Naive thymus-derived CD8-positive, alpha-beta T cell (primary cell): Measurements from ENCODE around the gene ZNF716. TPM values are rescaled to one million over a fixed set of nuclear protein-coding genes. Genes with fewer than 3 reads are reported as not detected.
A peak's percentile ranks its signal among the peaks of the same experiment; 100 is the strongest.
"Not testable (repeated sequence)": the region's sequence is repeated elsewhere in the genome, so short reads cannot be mapped to it uniquely, and the experiment has no call there.

ENCODE experiments used
- ATAC-seq, 2 donors: fragments of 150-1000 bp; cut with Tn5 transposase in 1 of 2; sonication (Bioruptor Pico), chemical (Tn5 transposase) in 1 of 2; 1 replicate in 1 of 2; 2 replicates in 1 of 2; pipeline ENCODE4 v1.10.0; 2021; ENCODE audit warnings: mild to moderate bottlenecking in 2 of 2, moderate library complexity in 2 of 2
- POLR2A ChIA-PET: fragments of 350-600 bp; sonication (Branson Sonifier 250); formaldehyde crosslinking; loops from one replicate; lab custom pipeline; 2021; ENCODE audit warnings: antibody characterized with exemption; lab: Charles Lee
- DNase-seq, 10 donors: peaks; one replicate each; pipeline versions ENCODE4 v3.0.0 to v3.0.0-alpha.2; 2020 to 2022
- H3K27ac Mint-ChIP-seq, 10 donors: one replicate each; pipeline ENCODE4 v1.8.0; 2020 to 2022; ENCODE audit warnings: mild to moderate bottlenecking in 10 of 10, mixed read lengths in 10 of 10, moderate library complexity in 4 of 10, inconsistent platforms in 1 of 10
- H3K27me3 Mint-ChIP-seq, 5 donors: one replicate each; pipeline ENCODE4 v1.8.0; 2021 to 2022; ENCODE audit warnings: mixed read lengths in 5 of 5
- H3K36me3 Mint-ChIP-seq, 3 donors: one replicate each; pipeline ENCODE4 v1.8.0; 2020 to 2022; ENCODE audit warnings: mixed read lengths in 3 of 3, mild to moderate bottlenecking in 2 of 3, inconsistent platforms in 1 of 3
- H3K4me1 Mint-ChIP-seq, 4 donors: one replicate each; pipeline ENCODE4 v1.8.0; 2021 to 2022; ENCODE audit warnings: mixed read lengths in 4 of 4
- H3K4me3 Mint-ChIP-seq, 10 donors: one replicate each; pipeline ENCODE4 v1.8.0; 2020 to 2022; ENCODE audit warnings: mild to moderate bottlenecking in 10 of 10, mixed read lengths in 10 of 10, moderate library complexity in 6 of 10, inconsistent platforms in 1 of 10
- H3K9me3 Mint-ChIP-seq, 9 donors: one replicate each; pipeline ENCODE4 v1.8.0; 2020 to 2022; ENCODE audit warnings: mixed read lengths in 9 of 9, mild to moderate bottlenecking in 3 of 9, inconsistent platforms in 1 of 9, moderate library complexity in 1 of 9
- polyA plus RNA-seq, 3 donors: library from polyadenylated mRNA; unstranded; fragments of 300-500 nt; fragmentation: Illumina TruSeq; gene quantifications; one replicate each; pipeline ENCODE4 v1.2.3, GENCODE V29; 2021
- total RNA-seq, 8 experiments: library from RNA in 2 of 8; stranded (reverse) in 2 of 8; gene quantifications; one replicate each; pipeline ENCODE4 v1.2.3 and lab custom pipeline; 2021 to 2026

Gene ZNF716
- total RNA-seq: not detected
- polyA plus RNA-seq: not detected
- total RNA-seq (lab: John Stamatoyannopoulos, UW): 0 reads per million in 6 experiments

DNA sequence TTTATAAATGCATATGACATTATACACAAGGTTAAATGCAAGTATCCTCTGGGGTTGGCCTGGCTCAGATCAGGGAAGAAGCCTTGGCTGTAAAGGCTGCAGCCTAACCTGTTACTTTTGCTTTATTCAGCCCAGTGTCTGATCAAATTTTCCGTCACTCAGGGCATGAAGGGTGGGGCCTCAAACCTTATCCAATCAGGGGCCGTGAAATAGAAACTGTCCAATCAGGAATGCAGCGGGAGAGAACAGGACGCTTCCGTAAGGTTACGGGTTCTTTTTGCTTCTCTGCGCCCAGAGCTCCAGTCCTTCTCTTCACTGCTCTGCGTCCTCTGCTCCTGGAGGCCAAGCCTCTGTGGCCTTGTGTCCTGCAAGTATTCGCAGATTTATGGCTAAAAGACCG, at the start of gene ZNF716:
Gene ZNF716 (plus strand): TSS at position 274 of the 400 bp plus-strand sequence. CDS start 112 bp downstream, at position 386.
- DNase-seq (no peak), ATAC-seq (no peak)
- POLR2A ChIA-PET: no interaction called here
- Mint-ChIP-seq H3K9me3 (peaks cover 0 to 63% (median 22%) of the 10 kb centered on the region in 9 donors), H3K36me3 (no peaks in the 10 kb centered on the region), H3K4me3 (no peak within 1 kb of the TSS), H3K4me1 (no peaks in the 10 kb centered on the region), H3K27me3 (no peaks in the 10 kb centered on the region), H3K27ac (no peak within 1 kb of the TSS)

- peaks cover 0 to 33% (median 1%) of the 10 kb centered on the region in 3 donors for H3K36me3 Mint-ChIP-seq
- ATAC-seq: no peak
- no peak overlapping the region for H3K27ac Mint-ChIP-seq
- no peaks in the 10 kb centered on the region for H3K4me1 Mint-ChIP-seq
- POLR2A ChIA-PET: no interaction called here
- no peak overlapping the region for H3K4me3 Mint-ChIP-seq
- DNase-seq: no peak
- H3K9me3 Mint-ChIP-seq: peaks cover 4 to 67% (median 29%) of the 10 kb centered on the region in 9 donors
- H3K27me3 Mint-ChIP-seq: no peaks in the 10 kb centered on the region
These were observed 49.3 kb upstream of the ZNF716 start for GRCh38 chr7:57400531-57401155.

GRCh38 chr7:57403051-57403450, 46.9 kb upstream of the ZNF716 start:
- H3K4me1 Mint-ChIP-seq, POLR2A ChIA-PET, DNase-seq, H3K27ac Mint-ChIP-seq, ATAC-seq, H3K27me3 Mint-ChIP-seq, H3K4me3 Mint-ChIP-seq: not testable (repeated sequence)
- Mint-ChIP-seq H3K36me3 (peaks cover 0 to 31% (median 0%) of the 10 kb centered on the region in 3 donors), H3K9me3 (peaks cover 9 to 60% (median 32%) of the 10 kb centered on the region in 9 donors)

DNA sequence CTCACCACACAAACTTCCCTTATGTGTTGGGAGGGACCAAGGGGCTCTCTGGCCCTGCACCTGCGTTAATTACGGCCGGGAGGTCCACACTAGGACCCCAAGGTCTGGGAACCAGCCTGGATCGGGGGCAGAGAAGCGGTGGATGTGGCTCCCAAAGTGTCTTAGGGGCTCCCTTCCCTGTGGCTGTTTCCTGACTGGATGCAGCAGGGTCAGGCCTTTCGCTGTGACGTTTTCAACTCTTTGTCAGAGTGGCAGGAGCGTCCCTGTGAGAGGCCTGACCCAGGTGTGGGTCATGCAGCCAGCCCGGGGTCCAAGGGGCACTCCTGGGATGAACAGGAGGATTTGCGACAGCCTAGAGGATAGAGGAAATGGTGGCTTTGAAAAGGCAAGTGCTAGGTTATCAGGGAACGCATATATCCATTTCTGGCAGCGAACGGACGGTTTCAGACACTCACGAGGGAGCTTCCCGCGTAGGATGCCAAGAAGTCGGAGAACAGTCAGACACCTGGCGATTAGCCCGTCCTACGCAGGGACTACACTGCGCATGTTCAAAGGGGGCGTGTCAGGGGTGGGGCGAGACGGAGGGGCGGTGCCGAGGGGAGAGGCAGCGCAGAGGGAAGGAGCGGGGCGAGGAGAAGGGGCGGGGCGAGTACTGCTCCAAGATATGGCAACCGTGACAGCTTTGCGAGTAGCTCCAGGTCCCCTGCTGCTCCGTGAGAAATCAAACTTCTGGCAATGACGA, 46.2 kb upstream of the ZNF716 start:
- ATAC-seq (no peak), DNase-seq (no peak)
- H3K9me3 Mint-ChIP-seq: peaks cover 9 to 65% (median 33%) of the 10 kb centered on the region in 9 donors
- POLR2A ChIA-PET: no interaction called here
- no peaks in the 10 kb centered on the region for H3K4me1 Mint-ChIP-seq
- peak overlapping the region in 1 of 10 donors; percentile 8 for H3K4me3 Mint-ChIP-seq
- peaks cover 0 to 31% (median 0%) of the 10 kb centered on the region in 3 donors for H3K36me3 Mint-ChIP-seq
- H3K27me3 Mint-ChIP-seq: no peaks in the 10 kb centered on the region
- H3K27ac Mint-ChIP-seq: no peak overlapping the region

GRCh38 chr7:57404343-57404966, 45.5 kb upstream of the ZNF716 start:
- Mint-ChIP-seq H3K36me3 (peaks cover 0 to 34% (median 0%) of the 10 kb centered on the region in 3 donors), H3K27me3 (no peaks in the 10 kb centered on the region), H3K9me3 (peaks cover 11 to 68% (median 36%) of the 10 kb centered on the region in 9 donors), H3K27ac (no peak overlapping the region), H3K4me1 (no peaks in the 10 kb centered on the region), H3K4me3 (no peak overlapping the region)
- POLR2A ChIA-PET: no interaction called here
- DNase-seq (no peak), ATAC-seq (no peak)

DNA sequence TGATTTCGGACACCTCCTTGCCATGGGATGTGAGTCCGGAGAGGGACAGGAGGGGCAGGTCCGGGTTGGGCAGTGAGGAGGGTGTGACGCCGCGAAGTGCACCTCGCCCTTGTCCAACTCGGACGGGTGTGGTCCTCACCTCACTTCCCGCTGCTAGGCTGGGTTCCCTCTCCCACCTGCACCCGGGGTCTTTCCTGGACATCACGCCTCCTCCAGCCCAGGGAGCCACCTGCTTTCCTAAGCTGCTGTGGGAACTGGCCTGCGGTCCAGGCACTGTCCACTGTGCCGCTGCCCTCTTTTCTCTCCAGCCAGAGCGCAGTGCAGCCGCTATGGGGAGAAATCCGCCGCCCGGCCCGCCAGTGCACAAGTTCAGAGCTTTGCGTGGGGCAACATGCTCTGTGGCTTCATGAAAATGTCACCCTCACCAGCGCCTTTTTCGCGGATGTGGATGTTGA, 45.0 kb upstream of the ZNF716 start:
- no peaks in the 10 kb centered on the region for H3K27me3 Mint-ChIP-seq
- DNase-seq (no peak), ATAC-seq (no peak)
- POLR2A ChIA-PET: no interaction called here
- H3K36me3 Mint-ChIP-seq: peaks cover 0 to 34% (median 0%) of the 10 kb centered on the region in 3 donors
- H3K4me3 Mint-ChIP-seq: no peak overlapping the region
- peaks cover 12 to 70% (median 37%) of the 10 kb centered on the region in 9 donors for H3K9me3 Mint-ChIP-seq
- H3K27ac Mint-ChIP-seq: no peak overlapping the region
- no peaks in the 10 kb centered on the region for H3K4me1 Mint-ChIP-seq

DNA sequence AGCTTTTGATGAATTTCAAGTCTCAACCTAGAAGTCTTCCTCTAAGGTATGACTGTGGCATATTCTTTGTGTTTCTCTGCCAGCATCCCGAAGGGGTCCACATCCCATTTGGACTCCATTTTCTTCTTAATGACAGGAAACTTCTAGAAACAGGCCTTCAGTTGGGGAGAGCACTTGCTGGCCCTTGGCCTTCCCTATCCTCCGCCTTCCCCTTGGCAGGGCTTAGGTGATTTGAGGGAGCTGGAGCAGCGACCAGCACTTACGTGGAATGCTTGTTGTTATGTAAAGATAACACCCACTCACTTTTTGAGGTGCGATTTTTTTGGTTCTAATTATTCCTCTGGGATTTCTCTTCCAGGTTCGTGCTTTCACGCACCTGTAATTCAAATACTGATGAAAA, 42.9 kb upstream of the ZNF716 start:
- Mint-ChIP-seq H3K9me3 (peaks cover 10 to 78% (median 36%) of the 10 kb centered on the region in 9 donors), H3K4me3 (no peak overlapping the region), H3K27ac (no peak overlapping the region), H3K4me1 (no peaks in the 10 kb centered on the region), H3K27me3 (no peaks in the 10 kb centered on the region), H3K36me3 (peaks cover 0 to 38% (median 0%) of the 10 kb centered on the region in 3 donors)
- POLR2A ChIA-PET: no interaction called here
- DNase-seq: no peak
- ATAC-seq: no peak

DNA sequence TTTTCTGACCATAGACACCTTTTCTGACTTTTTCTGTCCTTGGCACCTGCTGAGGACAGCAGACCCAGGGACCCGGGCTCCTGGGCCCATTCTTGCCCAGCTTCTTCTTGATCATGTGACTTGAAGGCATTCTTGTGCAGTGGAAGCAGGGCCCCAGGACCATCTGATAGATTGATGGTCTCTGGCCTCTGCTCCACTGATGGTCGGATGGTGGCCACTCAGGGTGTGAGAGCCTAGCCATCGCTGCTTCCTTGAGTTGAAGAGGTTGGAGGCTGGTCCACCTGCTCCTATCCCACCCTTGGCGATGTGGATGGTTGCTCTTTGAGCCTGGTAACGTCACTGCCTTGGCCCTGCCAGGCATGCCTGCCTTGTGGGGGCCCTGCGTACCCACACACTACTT, 37.8 kb upstream of the ZNF716 start:
- ATAC-seq (no peak), DNase-seq (no peak)
- H3K4me3 Mint-ChIP-seq: no peak overlapping the region
- peaks cover 3 to 40% (median 15%) of the 10 kb centered on the region in 9 donors for H3K9me3 Mint-ChIP-seq
- POLR2A ChIA-PET: no interaction called here
- H3K27ac Mint-ChIP-seq: no peak overlapping the region
- H3K36me3 Mint-ChIP-seq: peaks cover 0 to 10% (median 0%) of the 10 kb centered on the region in 3 donors
- H3K27me3 Mint-ChIP-seq: no peaks in the 10 kb centered on the region
- H3K4me1 Mint-ChIP-seq: no peaks in the 10 kb centered on the region

- ATAC-seq (no peak), DNase-seq (no peak)
- POLR2A ChIA-PET: no interaction called here
- peaks cover 0 to 10% (median 0%) of the 10 kb centered on the region in 3 donors for H3K36me3 Mint-ChIP-seq
- H3K27me3 Mint-ChIP-seq: no peaks in the 10 kb centered on the region
- no peak overlapping the region for H3K4me3 Mint-ChIP-seq
- H3K27ac Mint-ChIP-seq: no peak overlapping the region
- H3K9me3 Mint-ChIP-seq: peaks cover 3 to 40% (median 15%) of the 10 kb centered on the region in 9 donors
- no peaks in the 10 kb centered on the region for H3K4me1 Mint-ChIP-seq
These were observed 37.4 kb upstream of the ZNF716 start for GRCh38 chr7:57412618-57413017.

DNA sequence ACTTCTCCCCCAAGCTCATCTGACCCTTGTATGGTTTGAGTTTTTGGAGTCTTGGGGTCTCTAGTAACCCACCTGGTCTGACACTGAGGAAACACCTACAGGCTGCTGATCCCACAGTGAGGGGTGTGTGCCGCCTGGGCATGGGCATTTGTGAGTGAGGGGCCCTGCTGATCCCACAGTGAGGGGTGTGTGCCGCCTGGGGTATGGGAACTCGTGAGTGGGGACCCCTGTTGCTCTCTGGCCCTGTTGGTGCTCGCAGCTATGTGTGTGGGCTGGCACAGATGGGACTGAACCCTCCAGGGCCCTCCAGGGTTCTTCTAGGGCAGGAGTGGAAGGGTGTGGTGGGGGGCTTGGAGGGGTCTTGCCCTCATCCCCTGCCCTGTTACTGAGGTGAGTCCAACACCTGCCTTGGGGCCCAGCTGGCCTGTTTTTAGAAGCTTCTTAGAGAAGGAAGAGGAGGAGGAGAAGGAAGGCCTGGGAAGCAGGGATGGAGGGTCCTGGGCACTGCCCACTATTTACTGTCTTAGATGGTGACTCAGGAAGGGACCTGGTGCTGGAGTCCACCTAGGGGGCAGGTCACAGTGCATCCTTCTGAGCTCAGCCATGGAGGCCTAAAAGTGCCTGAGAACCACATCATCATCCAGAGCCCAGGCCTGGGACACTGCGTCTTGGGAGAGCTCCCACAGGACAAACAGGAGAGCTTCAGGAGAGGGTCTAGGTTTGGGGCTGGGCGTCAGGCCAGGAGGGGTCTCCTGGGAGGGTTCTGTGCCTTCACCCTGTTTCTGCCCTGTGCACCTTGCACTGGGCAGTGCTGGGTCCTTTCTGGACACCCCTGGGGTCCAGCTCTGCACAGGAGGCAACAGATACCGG, 36.2 kb upstream of the ZNF716 start:
- Mint-ChIP-seq H3K27ac (no peak overlapping the region), H3K4me3 (no peak overlapping the region), H3K9me3 (peaks cover 0 to 44% (median 14%) of the 10 kb centered on the region in 9 donors), H3K4me1 (no peaks in the 10 kb centered on the region), H3K36me3 (peaks cover 0 to 10% (median 0%) of the 10 kb centered on the region in 3 donors), H3K27me3 (no peaks in the 10 kb centered on the region)
- no peak for ATAC-seq
- no peak for DNase-seq
- POLR2A ChIA-PET: no interaction called here

GRCh38 chr7:57414415-57414814, 35.6 kb upstream of the ZNF716 start:
- Mint-ChIP-seq H3K9me3 (peaks cover 0 to 41% (median 11%) of the 10 kb centered on the region in 9 donors), H3K27me3 (no peaks in the 10 kb centered on the region), H3K4me1 (no peaks in the 10 kb centered on the region), H3K36me3 (peaks cover 0 to 7% (median 0%) of the 10 kb centered on the region in 3 donors), H3K27ac (no peak overlapping the region), H3K4me3 (no peak overlapping the region)
- ATAC-seq (no peak), DNase-seq (no peak)
- POLR2A ChIA-PET: no interaction called here

GRCh38 chr7:57414852-57415251, 35.1 kb upstream of the ZNF716 start:
- Mint-ChIP-seq H3K27me3 (no peaks in the 10 kb centered on the region), H3K4me3 (no peak overlapping the region)

More at GRCh38 chr7:57414852-57415251, 35.1 kb upstream of the ZNF716 start:
- no peaks in the 10 kb centered on the region for H3K4me1 Mint-ChIP-seq
- POLR2A ChIA-PET: no interaction called here
- H3K36me3 Mint-ChIP-seq: peaks cover 0 to 7% (median 0%) of the 10 kb centered on the region in 3 donors
- H3K27ac Mint-ChIP-seq: no peak overlapping the region
- ATAC-seq (no peak), DNase-seq (no peak)
- peaks cover 0 to 38% (median 9%) of the 10 kb centered on the region in 9 donors for H3K9me3 Mint-ChIP-seq
